Superior temporal gyrus (tissue), 1 donor: ENCODE data around the gene SLC36A2.
A peak's percentile ranks its signal among the peaks of the same experiment; 100 is the strongest.
"Not testable (repeated sequence)": the region's sequence is repeated elsewhere in the genome, so short reads cannot be mapped to it uniquely, and the experiment has no call there.

Experiments used
- DNase-seq: peaks from one replicate; pipeline ENCODE4 v3.0.0-alpha.2; 2016; ENCODE audit errors: extremely low spot score

SLC36A2 gene

GRCh38 chr5:151326266-151326665 lies 21.1 kb downstream of the SLC36A2 start:
- DNase-seq: no peak

- DNase-seq: no peak
Measured at GRCh38 chr5:151320481-151320880, 26.9 kb downstream of the SLC36A2 start.

GRCh38 chr5:151318850-151319732 lies 28.3 kb downstream of the SLC36A2 start:
- peak; percentile 18 for DNase-seq

- no peak for DNase-seq
Measured at GRCh38 chr5:151317871-151318270, 29.5 kb downstream of the SLC36A2 start.

GRCh38 chr5:151315998-151316597 lies 31.3 kb downstream of the SLC36A2 start:
- DNase-seq: peak; percentile 59

GRCh38 chr5:151313357-151313756 lies 34.0 kb downstream of the SLC36A2 start:
- DNase-seq: no peak

- DNase-seq: no peak
Measured at GRCh38 chr5:151312756-151313324, 34.5 kb downstream of the SLC36A2 start.

- DNase-seq: no peak
Measured at GRCh38 chr5:151310932-151311331, 36.4 kb downstream of the SLC36A2 start.

GRCh38 chr5:151309821-151310220 lies 37.5 kb downstream of the SLC36A2 start:
- DNase-seq: not testable (repeated sequence)

GRCh38 chr5:151309266-151309665 lies 38.1 kb downstream of the SLC36A2 start:
- DNase-seq: not testable (repeated sequence)

GRCh38 chr5:151303666-151304065 lies 43.7 kb downstream of the SLC36A2 start, which contains the start of gene SLC36A3:
TSS of gene SLC36A3 (minus strand) at chr5:151303766. CDS start at chr5:151303354, 412 bp downstream.
- DNase-seq: no peak

- DNase-seq: no peak
Measured at GRCh38 chr5:151298063-151298855, 49.1 kb downstream of the SLC36A2 start.

GRCh38 chr5:151296974-151297373 lies 50.4 kb downstream of the SLC36A2 start:
- no peak for DNase-seq

- DNase-seq: no peak
Measured at GRCh38 chr5:151296478-151296830, 50.9 kb downstream of the SLC36A2 start.

GRCh38 chr5:151295791-151296477 lies 51.4 kb downstream of the SLC36A2 start:
- no peak for DNase-seq

GRCh38 chr5:151295138-151295537 lies 52.2 kb downstream of the SLC36A2 start:
- no peak for DNase-seq

- no peak for DNase-seq
Measured at GRCh38 chr5:151293624-151294023, 53.7 kb downstream of the SLC36A2 start.

GRCh38 chr5:151288180-151288579 lies 59.2 kb downstream of the SLC36A2 start:
- DNase-seq: no peak

- no peak for DNase-seq
Measured at GRCh38 chr5:151286246-151286645, 61.1 kb downstream of the SLC36A2 start.

GRCh38 chr5:151285683-151286082 lies 61.7 kb downstream of the SLC36A2 start:
- no peak for DNase-seq

GRCh38 chr5:151284392-151284967 lies 62.9 kb downstream of the SLC36A2 start:
- DNase-seq: no peak
